Ovary (tissue), 3 donors: ENCODE results near the gene TK2.

Experiments used
- EP300 ChIP-seq: sonication (generic); formaldehyde crosslinking; IDR thresholded peaks from one replicate; pipeline ENCODE4 v1.6.1; 2017; ENCODE audit warnings: antibody characterized with exemption
- POLR2A ChIP-seq: fragments of 450-650 bp; IDR thresholded peaks from one replicate; pipeline ENCODE4 v1.6.1; 2017; ENCODE audit warnings: antibody characterized with exemption, mild to moderate bottlenecking, moderate library complexity
- TF ChIP-seq, protein P1 (sequence below), 3 donors: fragments of 450-650 bp in 2 of 3; fragments of 200-600 bp in 1 of 3; IDR thresholded peaks; one replicate each; pipeline versions ENCODE4 v1.5.1 to v1.8.0; 2016 to 2022; ENCODE audit warnings: antibody characterized with exemption in 3 of 3, mild to moderate bottlenecking in 1 of 3
- donor health status: DM: no; HTN: no; CAD: no.

- TF ChIP-seq EP300 (no peak), POLR2A (no peak)
- TF ChIP-seq, protein P1, sequence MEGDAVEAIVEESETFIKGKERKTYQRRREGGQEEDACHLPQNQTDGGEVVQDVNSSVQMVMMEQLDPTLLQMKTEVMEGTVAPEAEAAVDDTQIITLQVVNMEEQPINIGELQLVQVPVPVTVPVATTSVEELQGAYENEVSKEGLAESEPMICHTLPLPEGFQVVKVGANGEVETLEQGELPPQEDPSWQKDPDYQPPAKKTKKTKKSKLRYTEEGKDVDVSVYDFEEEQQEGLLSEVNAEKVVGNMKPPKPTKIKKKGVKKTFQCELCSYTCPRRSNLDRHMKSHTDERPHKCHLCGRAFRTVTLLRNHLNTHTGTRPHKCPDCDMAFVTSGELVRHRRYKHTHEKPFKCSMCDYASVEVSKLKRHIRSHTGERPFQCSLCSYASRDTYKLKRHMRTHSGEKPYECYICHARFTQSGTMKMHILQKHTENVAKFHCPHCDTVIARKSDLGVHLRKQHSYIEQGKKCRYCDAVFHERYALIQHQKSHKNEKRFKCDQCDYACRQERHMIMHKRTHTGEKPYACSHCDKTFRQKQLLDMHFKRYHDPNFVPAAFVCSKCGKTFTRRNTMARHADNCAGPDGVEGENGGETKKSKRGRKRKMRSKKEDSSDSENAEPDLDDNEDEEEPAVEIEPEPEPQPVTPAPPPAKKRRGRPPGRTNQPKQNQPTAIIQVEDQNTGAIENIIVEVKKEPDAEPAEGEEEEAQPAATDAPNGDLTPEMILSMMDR (IDR thresholded peaks at IDR 0.05) = no peak
Measured at GRCh38 chr16:66489385-66489784, 60.5 kb downstream of the TK2 start.
